HG03196 (cell line): ENCODE measurements around the gene LIN9.

Experiments
- ATAC-seq: cut with Tn5 transposase; IDR thresholded peaks from one replicate; pipeline ENCODE4 v1.9.1; 2021; ENCODE audit not compliant: unreplicated experiment

LIN9 gene

DNA sequence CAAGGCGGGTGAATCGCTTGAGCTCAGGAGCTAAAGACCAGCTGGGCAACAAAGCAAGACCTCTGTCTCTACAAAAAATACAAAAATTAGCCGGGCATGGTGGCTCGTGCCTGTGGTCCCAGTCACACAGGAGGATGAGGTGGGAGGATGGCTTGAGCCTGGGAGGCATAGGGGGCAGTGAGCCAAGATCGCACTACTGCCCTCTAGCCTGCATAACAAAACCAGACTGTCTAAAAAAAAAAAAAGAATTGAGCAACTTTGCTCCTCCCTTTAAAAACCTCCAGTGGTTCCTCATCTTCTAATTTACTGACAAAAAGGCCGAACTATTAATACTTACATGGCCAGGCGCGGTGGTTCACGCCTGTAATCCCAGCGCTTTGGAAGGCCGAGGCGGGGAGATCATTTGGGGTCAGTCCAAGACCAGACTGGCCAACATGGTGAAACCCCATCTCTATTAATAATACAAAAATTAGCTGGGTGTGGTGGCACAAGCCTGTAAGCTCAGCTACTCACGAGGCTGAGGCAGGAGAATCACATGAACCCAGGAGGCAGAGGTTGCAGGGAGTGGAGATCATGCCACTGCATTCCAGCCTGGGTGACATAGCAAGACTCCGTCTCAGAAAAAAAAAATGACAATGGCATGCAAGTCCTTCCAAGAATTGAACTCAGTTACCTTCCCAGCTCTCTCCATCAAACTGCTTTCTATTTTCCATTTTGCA is 126.8 kb downstream of the LIN9 start:
- no peak for ATAC-seq
